Measurements from ENCODE around the gene NUAK2. TPM values are rescaled to one million over a fixed set of nuclear protein-coding genes. Genes with fewer than 3 reads are reported as not detected.

NUAK2 gene
- total RNA-seq, 1 donor from 2014 or later = 0.74 TPM

DNA sequence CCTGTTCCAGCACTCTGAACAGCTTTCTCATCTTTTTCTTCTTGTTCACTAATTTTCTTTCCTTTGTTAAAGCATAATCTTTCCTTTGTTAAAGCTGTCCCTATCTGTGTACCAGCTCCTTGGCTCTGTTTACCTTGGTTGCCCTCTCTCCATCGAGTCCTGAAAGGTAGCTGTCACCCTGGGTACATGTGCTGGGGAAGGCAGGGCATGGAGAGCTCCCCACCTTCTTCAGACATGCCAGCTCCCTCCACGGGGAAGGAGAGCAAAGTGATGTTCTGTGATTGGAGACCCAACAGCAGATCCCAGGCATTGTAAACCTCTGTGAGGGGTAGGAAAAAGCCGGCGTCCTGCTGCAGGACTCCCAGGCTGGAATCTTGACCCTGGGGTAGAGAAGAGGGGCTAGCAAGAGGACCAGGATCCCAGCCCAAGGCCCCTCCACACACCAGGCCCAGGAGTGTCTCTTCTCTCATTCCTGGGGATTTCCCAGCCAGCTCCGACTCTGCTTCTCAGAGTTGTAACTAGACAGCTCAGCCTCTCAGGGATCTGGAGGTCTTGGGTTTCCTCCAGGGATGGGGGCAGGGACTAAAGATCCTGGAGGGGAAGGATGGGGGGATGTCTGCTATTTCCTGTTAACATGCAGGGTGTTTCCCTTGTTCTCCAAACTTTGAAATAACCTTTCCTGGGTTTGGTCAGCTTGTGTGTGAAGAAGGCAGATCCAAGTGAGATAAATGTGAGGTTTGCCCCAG is 59.4 kb downstream of the NUAK2 start:
- no peak overlapping the region for H3K4me3 ChIP-seq
- TF ChIP-seq, protein P1, sequence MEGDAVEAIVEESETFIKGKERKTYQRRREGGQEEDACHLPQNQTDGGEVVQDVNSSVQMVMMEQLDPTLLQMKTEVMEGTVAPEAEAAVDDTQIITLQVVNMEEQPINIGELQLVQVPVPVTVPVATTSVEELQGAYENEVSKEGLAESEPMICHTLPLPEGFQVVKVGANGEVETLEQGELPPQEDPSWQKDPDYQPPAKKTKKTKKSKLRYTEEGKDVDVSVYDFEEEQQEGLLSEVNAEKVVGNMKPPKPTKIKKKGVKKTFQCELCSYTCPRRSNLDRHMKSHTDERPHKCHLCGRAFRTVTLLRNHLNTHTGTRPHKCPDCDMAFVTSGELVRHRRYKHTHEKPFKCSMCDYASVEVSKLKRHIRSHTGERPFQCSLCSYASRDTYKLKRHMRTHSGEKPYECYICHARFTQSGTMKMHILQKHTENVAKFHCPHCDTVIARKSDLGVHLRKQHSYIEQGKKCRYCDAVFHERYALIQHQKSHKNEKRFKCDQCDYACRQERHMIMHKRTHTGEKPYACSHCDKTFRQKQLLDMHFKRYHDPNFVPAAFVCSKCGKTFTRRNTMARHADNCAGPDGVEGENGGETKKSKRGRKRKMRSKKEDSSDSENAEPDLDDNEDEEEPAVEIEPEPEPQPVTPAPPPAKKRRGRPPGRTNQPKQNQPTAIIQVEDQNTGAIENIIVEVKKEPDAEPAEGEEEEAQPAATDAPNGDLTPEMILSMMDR (IDR thresholded peaks at IDR 0.05; ENCODE audit: borderline replicate concordance) = no peak
- no peak overlapping the region for H3K27ac ChIP-seq (replicated peaks)
- H3K36me3 ChIP-seq = no peaks in the 10 kb centered on the region
- peaks cover 64% of the 10 kb centered on the region for H3K4me1 ChIP-seq
- peaks cover 8% of the 10 kb centered on the region for H3K27me3 ChIP-seq (ENCODE audit: low read depth)
- intact Hi-C loops (cut with micrococcal nuclease) = no loop called here
- no peak for DNase-seq
- H3K9me3 ChIP-seq (replicated peaks) = no peaks in the 10 kb centered on the region

DNA sequence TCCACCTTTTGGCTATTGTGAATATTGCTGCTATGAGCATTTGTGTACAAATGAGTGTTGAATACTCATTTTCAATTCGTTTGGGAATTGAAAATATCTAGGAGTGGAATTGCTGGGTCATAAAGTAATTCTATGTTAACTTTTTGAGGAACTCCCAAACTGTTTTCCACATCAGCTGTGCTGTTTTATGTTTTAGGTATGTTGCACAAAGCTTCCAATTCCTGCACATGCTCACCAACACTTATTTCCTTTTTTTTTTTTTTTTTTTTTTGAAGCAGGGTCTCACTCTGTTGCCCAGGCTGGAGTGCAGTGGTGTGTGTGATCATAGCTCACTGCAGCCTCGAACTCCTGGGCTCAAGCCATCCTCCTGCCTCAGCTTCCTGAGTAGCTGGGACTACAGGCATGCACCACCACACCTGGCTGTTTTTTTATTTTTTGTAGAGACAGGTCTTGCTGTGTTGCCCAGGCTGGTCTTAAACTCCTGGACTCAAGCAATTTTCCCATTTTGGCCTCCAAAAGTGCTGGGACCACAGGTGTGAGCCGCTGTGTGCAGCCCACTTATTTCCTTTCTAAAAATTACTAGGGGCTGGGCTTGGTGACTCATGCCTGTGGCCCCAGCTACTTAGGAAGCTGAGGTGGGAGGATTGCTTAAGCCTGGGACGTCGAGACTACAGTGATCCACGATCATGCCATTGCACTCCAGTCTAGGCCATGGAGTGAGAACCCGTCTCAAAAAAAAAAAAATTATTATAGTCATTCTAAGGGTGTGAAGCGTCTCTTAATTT is 60.4 kb downstream of the NUAK2 start:
- H3K36me3 ChIP-seq = no peaks in the 10 kb centered on the region
- peaks cover 69% of the 10 kb centered on the region for H3K4me1 ChIP-seq
- intact Hi-C loops (cut with micrococcal nuclease) = no loop called here
- no peak for DNase-seq
- TF ChIP-seq, protein P1 (IDR thresholded peaks at IDR 0.05; ENCODE audit: borderline replicate concordance) = no peak
- H3K4me3 ChIP-seq = no peak overlapping the region
- no peaks in the 10 kb centered on the region for H3K9me3 ChIP-seq (replicated peaks)
- H3K27ac ChIP-seq (replicated peaks) = no peak overlapping the region
- H3K27me3 ChIP-seq (ENCODE audit: low read depth) = peaks cover 8% of the 10 kb centered on the region

DNA sequence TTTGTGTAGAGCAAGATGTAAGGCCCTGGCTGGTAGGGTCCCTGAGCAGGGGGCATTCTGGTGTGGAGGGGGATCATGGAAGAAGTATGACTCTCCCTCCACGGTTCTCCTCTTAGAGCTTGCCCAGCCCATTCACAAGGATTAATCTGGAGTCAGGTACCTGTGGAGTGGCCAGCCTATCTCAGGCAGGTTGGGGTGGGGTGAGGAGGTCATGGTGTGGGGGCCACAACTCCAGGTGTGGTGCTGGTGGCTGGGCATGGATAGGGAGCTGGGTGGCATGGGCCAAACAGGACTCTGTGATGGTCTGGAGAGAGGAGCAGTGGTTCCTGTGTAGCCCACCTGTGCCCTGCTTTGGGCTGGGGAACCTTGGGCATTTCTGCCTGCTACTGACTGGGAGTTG is 61.5 kb downstream of the NUAK2 start:
- H3K27ac ChIP-seq (replicated peaks) = no peak overlapping the region
- TF ChIP-seq, protein P1 (IDR thresholded peaks at IDR 0.05; ENCODE audit: borderline replicate concordance) = no peak

DNA sequence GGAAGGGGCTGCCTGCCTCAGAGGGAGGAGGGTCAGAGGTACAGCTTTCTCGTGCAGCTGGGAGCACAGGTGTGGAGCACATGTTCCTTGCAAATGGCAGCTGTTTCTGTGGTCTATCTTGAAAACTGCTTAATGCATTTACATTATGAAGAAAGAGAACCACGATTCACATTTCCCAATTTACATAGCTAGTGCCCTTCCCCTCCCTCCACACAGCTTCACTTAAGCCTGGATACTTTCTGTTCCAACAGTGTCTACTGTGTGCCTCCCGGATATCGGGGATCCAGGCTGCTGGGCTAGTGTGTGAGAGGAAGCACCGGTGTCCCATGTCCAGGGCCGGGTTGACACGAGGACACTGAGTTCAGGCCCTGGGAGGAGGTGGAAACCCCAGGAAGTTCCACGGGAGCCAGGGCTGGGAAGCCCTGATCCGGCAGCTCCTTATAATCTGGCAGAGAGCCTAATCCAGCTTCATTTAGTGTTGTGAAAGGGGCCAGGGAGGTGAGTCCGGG is 62.2 kb downstream of the NUAK2 start:
- peak overlapping the region; percentile 45 for H3K27ac ChIP-seq (replicated peaks)
- peak; percentile 37 for DNase-seq
- TF ChIP-seq, protein P1 (IDR thresholded peaks at IDR 0.05; ENCODE audit: borderline replicate concordance) = no peak

More for the DNA sequence above, 61.5 kb downstream of the NUAK2 start:
- intact Hi-C loops (cut with micrococcal nuclease) = loop anchor here (10.0 kb wide), 1 partner anchor 115 kb away; no protein-coding TSS in a partner anchor
- Histone ChIP-seq H3K36me3 (no peaks in the 10 kb centered on the region), H3K4me3 (no peak overlapping the region), H3K27me3 (ENCODE audit: low read depth) (peaks cover 8% of the 10 kb centered on the region), H3K4me1 (peaks cover 73% of the 10 kb centered on the region), H3K9me3 (replicated peaks) (no peaks in the 10 kb centered on the region)
- no peak for DNase-seq

DNA sequence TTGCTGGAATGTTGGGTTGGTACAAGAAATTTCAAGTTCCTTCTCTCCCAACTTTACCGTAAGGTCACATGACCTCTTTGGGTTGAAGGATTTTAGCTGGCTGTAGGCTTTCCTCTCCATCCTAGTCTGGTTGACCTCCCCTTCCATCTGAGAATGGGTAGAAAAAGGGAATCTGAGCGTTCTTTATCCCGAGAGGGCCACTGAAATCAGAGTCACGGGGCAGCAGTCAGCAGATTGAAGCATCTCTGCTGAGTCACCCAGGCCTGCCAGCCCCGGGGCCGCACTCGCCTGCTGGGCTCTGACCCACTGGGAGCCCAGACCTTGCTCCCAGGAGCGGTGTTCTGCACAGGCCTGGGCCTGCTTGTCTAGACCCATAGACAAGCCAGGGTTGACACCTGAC is 62.8 kb downstream of the NUAK2 start:
- Histone ChIP-seq H3K4me1 (peaks cover 73% of the 10 kb centered on the region), H3K9me3 (replicated peaks) (no peaks in the 10 kb centered on the region), H3K27me3 (ENCODE audit: low read depth) (peaks cover 6% of the 10 kb centered on the region), H3K36me3 (no peaks in the 10 kb centered on the region), H3K4me3 (no peak overlapping the region), H3K27ac (replicated peaks) (peak overlapping the region; percentile 45)
- intact Hi-C loops (cut with micrococcal nuclease) = loop anchor here (10.0 kb wide), 1 partner anchor 114 kb away; no protein-coding TSS in a partner anchor
- no peak for DNase-seq
- TF ChIP-seq, protein P1 (IDR thresholded peaks at IDR 0.05; ENCODE audit: borderline replicate concordance) = no peak

More for the DNA sequence above, 62.2 kb downstream of the NUAK2 start:
- Histone ChIP-seq H3K36me3 (no peaks in the 10 kb centered on the region), H3K27me3 (ENCODE audit: low read depth) (peaks cover 8% of the 10 kb centered on the region), H3K4me3 (peak overlapping the region; percentile 14), H3K4me1 (peaks cover 73% of the 10 kb centered on the region), H3K9me3 (replicated peaks) (no peaks in the 10 kb centered on the region)
- intact Hi-C loops (cut with micrococcal nuclease) = loop anchor here (10.0 kb wide), 1 partner anchor 115 kb away; no protein-coding TSS in a partner anchor

Measured in left ventricle myocardium inferior (tissue), 1 donor.